GM18499 (cell line): ENCODE results near the gene SERPINA1.
"Not testable (repeated sequence)": the region's sequence is repeated elsewhere in the genome, so short reads cannot be mapped to it uniquely, and the experiment has no call there.

Source experiments
- ATAC-seq: cut with Tn5 transposase; IDR thresholded peaks from one replicate; pipeline ENCODE4 v1.9.1; 2021; ENCODE audit warnings: moderate number of reproducible peaks; ENCODE audit not compliant: insufficient read depth, unreplicated experiment

Gene SERPINA1

DNA sequence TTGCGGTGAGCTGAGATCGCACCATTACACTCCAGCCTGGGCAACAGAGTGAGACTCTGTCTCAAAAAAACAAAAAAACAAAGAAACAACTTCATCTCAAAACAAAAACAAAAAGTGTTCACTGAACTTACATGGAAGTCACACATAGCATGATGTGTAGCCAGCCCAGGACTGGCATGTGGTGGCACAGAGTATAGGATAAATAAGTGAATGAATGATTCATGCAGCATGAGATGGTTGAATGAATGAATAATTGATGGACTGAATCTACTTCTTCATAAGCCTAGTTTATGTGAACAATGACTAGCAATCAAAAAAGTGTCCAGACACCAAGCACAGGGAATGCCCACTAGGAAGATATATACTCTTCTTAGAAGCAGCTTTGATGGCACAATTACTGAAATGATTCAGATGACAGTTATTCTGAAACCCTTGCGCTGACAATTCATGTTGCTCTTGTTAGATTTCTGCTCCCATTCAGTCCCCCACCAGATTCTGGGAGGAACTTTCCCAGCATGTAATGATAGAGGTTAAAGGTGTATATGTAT is 33.7 kb downstream of the SERPINA1 start:
- ATAC-seq, result no peak

DNA sequence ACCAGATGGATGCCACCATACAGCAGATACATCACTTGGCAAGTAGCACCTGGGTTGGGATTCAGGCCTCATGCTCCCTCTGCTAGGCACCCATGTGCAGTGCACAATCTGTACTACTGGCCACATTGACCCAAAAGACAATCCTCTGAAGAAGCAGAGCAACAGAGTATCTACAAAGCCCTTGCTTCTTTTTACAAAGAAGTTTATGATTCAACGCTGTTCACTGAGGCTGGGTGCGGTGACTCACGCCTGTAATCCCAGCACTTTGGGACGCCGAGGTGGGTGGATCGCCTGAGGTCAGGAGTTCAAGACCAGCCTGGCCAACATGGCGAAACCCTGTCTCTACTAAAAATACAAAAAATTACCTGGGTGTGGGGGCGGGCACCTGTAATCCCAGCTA is 34.2 kb downstream of the SERPINA1 start:
- ATAC-seq, result not testable (repeated sequence)

DNA sequence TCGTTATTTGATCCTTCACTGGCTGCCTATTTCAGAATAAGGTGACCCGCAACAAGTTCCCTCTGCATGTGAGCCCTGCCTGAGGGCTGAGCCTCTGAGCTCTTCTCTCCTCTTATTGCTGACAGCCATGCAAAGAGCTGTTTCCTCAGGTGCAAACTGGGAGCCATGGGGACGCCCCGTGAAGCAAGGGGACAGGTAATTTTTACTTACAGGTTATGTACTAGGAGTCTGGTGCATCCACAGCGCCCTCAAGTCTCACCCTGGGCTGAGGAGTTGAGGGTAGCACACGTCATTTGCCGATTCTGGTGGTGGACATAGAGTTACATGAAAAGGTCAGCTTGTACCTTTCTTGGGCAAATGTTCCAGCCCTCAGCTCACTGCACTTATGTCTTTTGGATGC is 39.1 kb downstream of the SERPINA1 start:
- ATAC-seq, result no peak

DNA sequence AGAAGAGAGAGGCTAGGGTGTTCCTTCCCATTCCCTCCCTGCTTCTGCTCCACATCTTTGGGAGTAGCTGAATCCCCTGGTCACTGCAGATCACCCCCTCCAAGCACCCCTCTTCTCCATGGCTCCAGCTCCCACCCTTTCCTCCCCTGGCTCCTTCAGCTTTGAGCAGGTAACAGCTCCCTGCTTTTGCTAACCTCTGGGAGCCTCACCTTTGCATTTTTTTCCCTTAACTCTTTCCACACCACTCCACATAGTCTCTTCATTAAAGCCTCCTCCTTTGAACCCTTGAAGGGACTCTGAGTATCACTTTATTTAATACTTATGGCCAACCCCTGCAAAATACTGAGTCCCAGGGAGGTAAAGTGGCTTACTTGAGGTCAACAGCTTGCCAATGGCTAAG is 39.6 kb downstream of the SERPINA1 start:
- ATAC-seq, result no peak

DNA sequence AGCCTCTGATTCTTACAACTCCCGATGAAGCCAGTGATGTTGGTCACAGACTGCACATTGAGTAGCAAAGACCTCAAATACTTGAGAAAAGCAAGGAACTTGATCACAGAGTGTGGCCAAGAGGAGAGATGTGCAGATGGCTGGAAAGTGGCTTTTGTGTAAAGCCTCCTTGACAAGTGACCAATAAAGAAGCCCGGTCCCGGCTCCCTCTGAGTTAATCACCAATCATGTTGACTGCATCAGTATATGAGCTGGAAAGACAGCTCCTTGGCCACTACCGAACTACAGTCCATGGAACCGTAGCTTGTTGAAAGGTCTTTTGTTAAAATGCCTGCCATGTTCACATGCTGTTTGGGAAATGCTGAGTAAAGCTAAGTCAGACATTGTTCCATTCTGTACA is 41.6 kb downstream of the SERPINA1 start:
- no peak for ATAC-seq

DNA sequence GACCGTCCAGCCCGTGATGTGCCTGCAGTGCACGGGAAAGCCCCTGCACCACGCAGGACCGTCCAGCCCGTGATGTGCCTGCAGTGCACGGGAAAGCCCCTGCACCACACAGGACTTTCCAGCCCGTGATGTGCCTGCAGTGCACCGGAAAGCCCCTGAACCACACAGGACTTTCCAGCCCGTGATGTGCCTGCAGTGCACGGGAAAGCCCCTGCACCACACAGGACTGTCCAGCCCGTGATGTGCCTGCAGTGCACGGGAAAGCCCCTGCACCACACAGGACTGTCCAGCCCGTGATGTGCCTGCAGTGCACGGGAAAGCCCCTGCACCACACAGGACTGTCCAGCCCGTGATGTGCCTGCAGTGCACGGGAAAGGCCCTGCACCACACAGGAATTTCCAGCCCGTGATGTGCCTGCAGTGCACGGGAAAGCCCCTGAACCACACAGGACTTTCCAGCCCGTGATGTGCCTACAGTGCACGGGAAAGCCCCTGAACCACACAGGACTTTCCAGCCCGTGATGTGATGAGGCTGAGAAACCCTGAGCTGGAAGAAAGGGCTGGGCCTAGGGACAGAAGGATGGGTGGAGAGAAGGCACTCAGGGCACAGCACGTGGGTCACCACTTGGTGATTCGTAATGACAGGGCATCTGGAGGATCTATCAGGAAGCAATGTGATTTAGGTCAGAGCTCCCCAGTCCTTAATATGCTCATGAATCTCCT is 42.2 kb downstream of the SERPINA1 start:
- ATAC-seq, result not testable (repeated sequence)

DNA sequence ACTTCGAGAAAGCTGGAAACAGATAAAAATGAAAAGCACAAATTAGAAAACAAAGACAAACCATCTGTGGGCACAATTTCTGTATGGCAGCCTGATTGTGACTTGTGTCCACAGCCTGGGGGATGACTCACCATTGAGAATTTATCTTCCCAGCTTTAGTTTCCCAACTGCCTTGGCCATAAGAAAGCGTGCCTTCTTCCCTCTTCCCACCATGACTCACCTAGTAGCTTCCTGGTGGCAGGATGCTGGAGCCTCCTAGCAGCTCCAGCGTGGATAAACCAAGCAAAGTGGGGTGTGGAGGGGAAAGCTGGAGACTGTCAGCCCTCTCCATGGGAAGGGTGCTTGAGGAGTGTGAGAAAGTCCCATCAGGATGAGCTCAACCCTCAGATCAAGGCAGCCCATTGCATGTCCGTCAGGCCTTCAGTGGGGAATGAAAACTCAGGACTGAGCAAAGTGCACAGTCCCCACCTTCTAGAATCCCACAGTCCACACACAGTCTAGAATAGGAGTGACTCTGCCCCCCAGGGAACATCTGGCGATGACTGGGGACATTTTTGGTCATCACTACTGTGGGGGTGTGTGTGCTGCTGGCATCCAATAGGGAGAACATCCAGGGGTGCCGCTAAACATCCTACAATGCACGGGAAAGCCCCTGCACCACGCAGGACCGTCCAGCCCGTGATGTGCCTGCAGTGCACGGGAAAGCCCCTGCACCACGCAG is 42.9 kb downstream of the SERPINA1 start:
- ATAC-seq, result no peak

DNA sequence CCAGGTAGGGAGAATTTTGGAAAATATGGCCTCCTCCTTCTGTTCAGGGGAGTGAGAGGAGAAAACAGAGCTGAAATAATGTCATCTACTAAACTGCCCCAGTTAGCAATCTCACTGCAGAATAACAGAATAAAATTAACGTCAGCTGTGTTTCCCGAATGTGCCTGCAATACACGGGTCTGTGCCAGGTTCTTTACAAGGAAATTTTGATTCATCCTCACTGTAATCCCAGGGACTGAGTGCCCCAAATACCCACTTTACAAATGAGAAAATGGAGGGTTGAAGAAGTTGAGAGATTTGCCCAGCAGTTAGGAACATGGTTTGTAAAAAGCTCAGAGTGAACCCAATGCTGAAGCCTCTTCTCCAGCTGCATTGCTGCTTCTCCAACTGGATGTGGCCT is 44.0 kb downstream of the SERPINA1 start:
- no peak for ATAC-seq

DNA sequence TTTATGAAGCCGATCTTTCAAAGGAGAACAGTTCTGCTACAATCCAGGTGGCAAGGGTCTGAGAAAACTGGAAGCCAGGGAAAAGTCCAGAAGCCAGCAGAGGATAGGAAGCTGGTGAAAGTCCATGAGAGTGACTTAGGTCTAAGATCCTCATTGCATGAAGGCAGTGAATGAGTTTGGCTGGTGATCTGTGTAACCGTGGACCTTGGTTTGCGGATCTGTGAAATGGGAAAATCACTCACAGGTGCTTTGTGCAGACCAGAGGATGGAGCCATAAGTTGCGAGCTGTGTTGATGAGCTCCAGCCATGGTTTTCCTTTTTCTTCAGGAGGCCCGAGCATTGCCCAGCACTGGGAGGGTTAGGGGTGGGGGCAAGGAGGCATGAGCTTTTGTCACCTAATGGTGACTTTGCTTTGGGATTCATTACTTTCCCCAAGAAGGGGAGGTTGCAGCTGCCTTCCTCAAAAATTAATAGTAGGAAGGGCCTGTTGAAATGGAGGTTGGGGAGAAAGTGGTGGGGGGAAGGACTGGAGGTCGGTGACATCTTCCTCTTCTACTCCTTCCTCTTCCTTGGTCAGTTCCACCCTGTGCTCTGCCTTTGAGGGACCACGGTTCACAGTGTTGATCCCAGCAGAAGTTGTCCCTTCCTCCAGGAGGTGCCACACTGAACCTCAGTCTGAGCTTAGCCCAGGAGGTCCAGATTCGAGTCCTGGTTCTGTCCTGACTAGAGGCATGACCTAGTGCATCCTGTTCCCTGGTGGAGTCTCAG is 45.0 kb downstream of the SERPINA1 start:
- no peak for ATAC-seq

DNA sequence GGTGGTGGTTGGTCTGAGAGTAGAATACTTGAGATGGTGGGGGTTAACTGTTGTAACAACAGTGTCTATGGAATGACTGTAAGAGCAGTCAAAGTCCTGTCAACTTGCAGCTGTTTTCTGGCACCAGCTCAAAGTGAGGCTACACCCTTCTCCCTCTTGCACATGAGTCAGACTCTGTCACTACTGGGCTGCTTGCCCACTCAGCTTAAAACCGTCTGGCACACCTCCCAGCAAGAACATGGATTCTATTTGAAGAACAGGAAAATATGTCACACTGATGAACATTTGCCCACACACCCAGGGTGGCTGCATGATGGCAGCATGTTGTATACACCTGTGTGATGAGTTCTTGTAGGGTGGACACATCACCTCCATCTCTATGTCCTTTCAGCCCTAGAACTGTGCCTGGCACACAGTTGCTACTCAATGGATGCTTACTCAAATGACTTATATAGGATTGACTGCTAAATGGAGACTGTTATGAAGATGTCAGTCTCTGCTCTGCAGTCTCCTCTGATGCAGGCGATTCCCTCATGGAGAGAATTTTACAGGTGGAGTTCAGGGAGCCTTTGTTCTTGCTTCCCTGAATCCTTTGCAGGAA is 46.0 kb downstream of the SERPINA1 start:
- ATAC-seq, result no peak

DNA sequence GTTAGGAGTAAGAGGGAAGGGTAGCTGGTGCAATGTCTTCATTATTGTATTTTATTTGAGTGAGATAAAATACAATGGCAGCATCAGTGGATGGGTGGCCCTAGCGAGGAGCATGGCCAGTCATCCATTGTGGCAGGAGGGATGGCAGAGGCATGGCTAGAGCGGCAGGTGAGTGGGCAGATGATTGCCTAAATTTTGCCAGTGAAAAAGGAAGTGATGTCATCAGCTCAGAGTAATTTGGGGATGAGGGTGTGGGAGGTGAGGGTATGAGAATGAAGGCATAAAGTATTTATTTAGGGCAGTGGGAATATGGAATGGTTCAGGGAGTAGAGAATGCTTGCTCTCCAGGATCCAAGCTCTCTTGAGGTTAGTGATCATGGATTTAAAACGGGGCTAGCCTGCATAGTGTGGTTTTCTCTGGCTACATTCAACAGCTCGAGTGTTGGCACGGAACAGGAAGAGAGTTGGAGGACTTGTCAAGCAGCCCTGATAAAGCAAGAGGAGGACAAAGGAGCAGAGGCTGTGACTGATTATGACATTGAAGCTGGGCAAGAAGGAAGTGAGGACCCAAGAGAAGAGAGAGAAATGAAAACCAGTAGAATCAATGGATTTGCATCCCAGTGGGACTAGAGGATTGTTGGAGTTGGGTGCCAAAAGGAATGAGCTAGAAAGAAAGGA is 46.6 kb downstream of the SERPINA1 start:
- ATAC-seq, result no peak

DNA sequence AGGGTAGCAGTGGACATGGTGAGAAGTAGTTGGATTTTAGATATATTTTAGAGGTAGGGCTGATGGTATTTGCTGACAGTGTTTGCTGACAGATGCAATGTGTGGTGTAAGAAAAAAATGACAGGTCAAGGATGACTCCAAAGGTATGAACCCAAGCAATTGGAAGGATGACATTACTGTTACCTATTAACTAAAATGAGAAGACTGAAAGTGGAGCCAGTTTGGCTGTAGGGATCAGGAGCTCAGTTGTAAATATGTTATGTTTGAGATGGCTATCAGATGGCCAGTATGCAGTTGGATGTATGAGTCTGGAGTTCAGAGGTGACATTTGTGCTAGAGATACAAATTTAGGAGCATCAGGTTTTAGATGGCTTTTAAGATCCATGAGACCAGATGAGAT is 47.9 kb downstream of the SERPINA1 start:
- no peak for ATAC-seq

DNA sequence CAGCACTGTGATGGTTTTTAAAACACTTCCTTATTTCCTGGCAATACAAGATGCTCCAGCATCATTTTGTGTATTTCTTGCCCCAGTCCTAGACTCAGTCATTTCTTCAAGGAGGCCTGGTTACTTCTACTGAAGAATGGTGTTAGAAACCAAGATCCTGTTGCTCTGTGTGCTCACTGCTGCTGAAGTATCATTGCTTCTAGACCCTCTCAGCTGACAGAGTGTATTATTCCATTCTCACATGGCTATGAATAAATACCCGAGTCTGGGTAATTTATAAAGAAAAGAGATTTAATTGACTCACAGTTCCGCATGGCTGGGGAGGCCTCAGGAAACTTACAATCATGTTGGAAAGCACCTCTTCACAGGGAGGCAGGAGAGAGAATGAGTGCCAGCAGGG is 50.4 kb downstream of the SERPINA1 start:
- no peak for ATAC-seq

DNA sequence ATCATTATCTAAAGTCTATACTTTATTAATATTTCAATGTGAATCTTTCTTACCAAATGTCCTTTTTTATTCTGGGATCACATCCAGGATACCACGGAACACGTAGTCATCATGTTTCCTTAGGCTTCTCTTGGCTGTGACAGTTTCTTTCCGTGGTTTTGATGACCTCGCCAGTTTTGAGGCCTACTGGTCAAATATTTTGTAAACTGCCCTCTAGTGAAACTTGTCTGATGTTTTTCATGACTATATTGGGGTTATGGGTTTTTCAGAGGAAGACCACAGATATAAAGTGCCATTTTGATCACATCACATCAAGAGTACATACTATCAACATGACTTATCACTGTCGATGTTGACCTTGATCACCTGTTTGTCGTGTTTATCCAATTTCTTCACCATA is 51.1 kb downstream of the SERPINA1 start:
- no peak for ATAC-seq

DNA sequence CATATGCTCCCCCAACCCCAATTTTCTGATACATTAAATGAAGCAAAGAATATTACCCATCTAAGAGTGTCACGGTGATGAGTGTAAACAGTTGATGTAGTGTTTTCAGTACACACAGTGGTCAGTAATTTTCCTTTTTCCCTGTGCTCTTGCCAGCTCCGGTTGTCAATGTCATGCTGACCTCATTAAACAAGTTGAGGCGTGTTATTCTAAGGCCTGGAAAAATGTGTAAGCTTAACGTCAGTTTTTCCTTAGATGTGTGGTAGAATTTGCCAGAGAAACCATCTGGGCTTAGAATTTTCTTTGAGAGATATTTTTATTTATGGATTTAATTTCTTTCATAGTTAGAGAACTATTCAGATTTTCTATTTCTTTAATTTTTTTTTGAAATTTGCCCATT is 53.5 kb downstream of the SERPINA1 start:
- ATAC-seq, result no peak

DNA sequence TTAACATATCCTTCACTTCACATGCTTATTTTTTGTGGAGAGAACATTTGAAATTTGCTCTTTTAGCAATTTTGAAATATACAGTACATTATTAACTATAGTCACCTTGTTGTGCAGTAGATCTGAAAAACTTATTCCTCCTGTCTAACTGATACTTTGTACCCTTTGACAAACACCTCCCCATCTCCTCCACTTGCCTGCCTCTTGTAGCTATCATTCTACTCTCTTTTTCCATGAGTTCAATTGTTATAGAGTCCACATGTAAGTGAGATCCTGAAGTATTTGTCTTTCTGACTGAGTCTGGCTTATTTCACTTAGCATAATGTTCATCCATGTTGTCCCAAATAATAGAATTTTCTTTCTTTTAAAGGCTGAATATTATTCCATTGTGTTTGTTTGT is 55.8 kb downstream of the SERPINA1 start:
- ATAC-seq, result no peak

DNA sequence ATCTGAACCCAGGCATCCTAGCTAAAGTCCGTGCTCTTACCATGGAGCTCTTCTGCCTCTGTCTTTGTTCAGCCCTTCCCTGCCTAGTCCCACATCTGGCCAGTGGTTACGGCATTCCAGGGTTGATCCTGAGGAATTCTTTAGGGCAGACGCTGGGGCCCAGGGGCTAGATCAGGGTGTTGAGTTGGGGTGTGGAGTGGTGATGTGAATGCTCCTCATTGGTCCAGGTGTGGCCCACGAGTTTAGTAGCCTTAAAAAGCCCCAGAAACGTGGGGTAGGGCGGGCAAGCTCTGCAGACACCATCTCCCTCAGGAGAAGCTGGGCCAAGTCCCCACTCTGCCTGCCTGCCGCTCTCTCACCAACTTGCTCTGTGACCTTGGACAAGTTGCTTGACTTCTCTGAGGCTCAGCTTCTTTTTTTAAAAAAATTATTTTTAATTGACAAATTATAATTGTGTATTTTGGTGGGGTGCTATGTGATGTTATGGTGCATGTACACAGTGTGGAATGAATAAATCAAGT is 56.3 kb downstream of the SERPINA1 start:
- ATAC-seq, result no peak

DNA sequence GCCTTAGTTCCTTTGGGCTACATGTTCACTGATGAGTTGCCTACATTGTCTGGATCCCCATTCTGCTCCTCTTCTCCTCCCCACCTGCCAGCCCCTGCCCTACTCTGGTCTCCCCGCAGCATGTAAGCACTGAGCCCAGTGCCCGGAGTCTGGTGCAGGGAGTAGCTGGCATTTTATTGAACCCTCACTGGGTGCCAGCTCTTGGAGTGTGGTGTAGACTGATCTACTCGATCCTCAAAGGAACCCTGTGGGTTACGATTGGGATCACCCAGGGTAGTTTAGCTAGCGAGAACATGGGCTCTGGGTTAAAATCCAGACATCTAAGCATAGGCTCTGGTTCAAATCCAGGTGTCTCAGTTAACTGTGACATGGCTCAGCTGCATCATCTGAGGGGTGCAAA is 56.9 kb downstream of the SERPINA1 start:
- no peak for ATAC-seq

DNA sequence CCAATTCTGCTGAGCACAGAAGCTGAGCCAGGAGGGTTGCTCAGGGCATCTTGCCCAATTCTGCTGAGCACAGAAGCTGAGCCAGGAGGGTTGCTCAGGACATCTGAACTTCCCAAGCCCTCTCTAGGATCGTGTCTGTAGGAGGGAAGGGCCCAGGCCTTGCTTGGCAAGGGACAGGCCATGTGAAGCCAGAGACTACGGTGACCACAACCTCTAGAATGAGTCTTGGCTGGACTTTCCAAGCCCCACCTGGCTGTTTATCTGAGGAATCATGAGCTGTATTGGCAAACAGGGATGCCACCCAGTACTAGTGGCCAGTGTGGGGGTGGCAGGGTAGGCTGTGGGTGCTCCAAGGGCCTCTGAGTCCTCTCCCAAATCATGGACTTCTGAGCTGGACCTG is 57.5 kb downstream of the SERPINA1 start:
- no peak for ATAC-seq

DNA sequence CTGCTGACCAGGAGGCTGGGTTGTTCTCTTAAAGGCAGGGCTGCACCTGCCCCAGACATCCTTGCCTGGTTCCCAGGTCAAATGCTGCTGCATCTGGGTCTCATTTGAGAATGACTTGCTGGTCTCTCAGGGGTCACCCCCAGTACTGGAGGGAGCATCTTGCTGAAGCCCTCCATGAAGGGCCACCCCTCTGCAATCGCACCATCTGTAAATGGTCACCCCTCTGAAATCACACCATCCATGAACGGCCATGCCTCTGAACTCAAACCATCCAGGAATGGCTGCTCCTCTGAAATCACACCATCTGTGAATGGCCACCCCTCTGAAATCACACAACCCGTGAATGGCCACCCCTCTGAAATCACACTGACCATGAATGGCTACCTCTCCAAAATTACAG is 58.0 kb downstream of the SERPINA1 start:
- ATAC-seq, result no peak
